HEK293T (cell line): ENCODE data around the gene KLK14.

Source experiments
- ARNT ChIP-seq: fragments of 450-650 bp; IDR thresholded peaks from 2 replicates; pipeline ENCODE4 v1.6.1; 2017; ENCODE audit warnings: mild to moderate bottlenecking
- BHLHE40 ChIP-seq: fragments of 450-650 bp; IDR thresholded peaks from 2 replicates; pipeline ENCODE4 v1.6.1; 2016; ENCODE audit warnings: mild to moderate bottlenecking, moderate library complexity, borderline replicate concordance
- ELF4 ChIP-seq: fragments of 450-650 bp; IDR thresholded peaks from 2 replicates; pipeline ENCODE4 v1.6.1; 2017; ENCODE audit warnings: antibody characterized with exemption
- FOXA1 ChIP-seq: fragments of 450-650 bp; IDR thresholded peaks from 2 replicates; pipeline ENCODE4 v1.6.1; 2016; ENCODE audit warnings: mild to moderate bottlenecking
- FOXM1 ChIP-seq: fragments of 450-650 bp; IDR thresholded peaks from 2 replicates; pipeline ENCODE4 v1.6.1; 2017; ENCODE audit warnings: mild to moderate bottlenecking, borderline replicate concordance
- HDGF ChIP-seq: fragments of 450-650 bp; IDR thresholded peaks from 2 replicates; pipeline ENCODE4 v1.6.1; 2017; ENCODE audit warnings: antibody characterized with exemption, borderline replicate concordance
- NFRKB ChIP-seq: fragments of 450-650 bp; IDR thresholded peaks from 2 replicates; pipeline ENCODE4 v1.6.1; 2016; ENCODE audit warnings: mild to moderate bottlenecking, moderate library complexity
- SP1 ChIP-seq: fragments of 450-650 bp; IDR thresholded peaks from 2 replicates; pipeline ENCODE4 v1.6.1; 2017
- ZNF384 ChIP-seq: fragments of 450-650 bp; IDR thresholded peaks from 2 replicates; pipeline ENCODE4 v1.6.1; 2016

- TF ChIP-seq NFRKB, result no peak
- no peak for TF ChIP-seq BHLHE40
- no peak for TF ChIP-seq FOXA1
- no peak for TF ChIP-seq FOXM1
- TF ChIP-seq ZNF384, result no peak
- no peak for TF ChIP-seq SP1
- TF ChIP-seq ARNT, result no peak
- no peak for TF ChIP-seq ELF4
- TF ChIP-seq HDGF, result no peak
Observed at GRCh38 chr19:51066393-51067186, 16.1 kb downstream of the KLK14 start.
